IMR-90 (cell line): Measurements from ENCODE around the gene ITGB1. TPM values are rescaled to one million over a fixed set of nuclear protein-coding genes. Genes with fewer than 3 reads are reported as not detected.

ENCODE experiments used
- ATAC-seq: fragments of 200-7000 bp; cut with Tn5 transposase; 2 replicates; pipeline ENCODE4 v1.9.1; 2020; ENCODE audit warnings: low read depth, mild to moderate bottlenecking, moderate library complexity
- BruUV-seq: library from RNA; stranded (reverse); fragments of 400-500 nt; replicated peaks from 2 replicates; lab custom pipeline; 2021; lab: Mats Ljungman, UMichigan
- CTCF ChIA-PET: fragments of 300-600 bp; formaldehyde crosslinking; extraction: SDS; loops from one replicate; lab custom pipeline; 2021; ENCODE audit warnings: antibody characterized with exemption; lab: Yijun Ruan, JAX
- POLR2A ChIA-PET: fragments of 300-600 bp; sonication (Branson Sonifier 250); formaldehyde crosslinking; loops from one replicate; lab custom pipeline; 2022; ENCODE audit warnings: antibody characterized with exemption; ENCODE audit not compliant: unreplicated experiment; lab: Charles Lee
- DNase-seq: peaks from one replicate; pipeline ENCODE4 v3.0.0; 2013
- H2AFZ ChIP-seq: replicated peaks from 2 replicates; pipeline ENCODE3; 2013; ENCODE audit warnings: low read length, mild to moderate bottlenecking; ENCODE audit not compliant: poor library complexity
- H2AK5ac ChIP-seq: 2 replicates; pipeline ENCODE4 v1.6.1; 2013; ENCODE audit warnings: low read depth, low read length, inconsistent platforms
- H2AK9ac ChIP-seq: replicated peaks from 2 replicates; pipeline ENCODE3; 2013; ENCODE audit warnings: mild to moderate bottlenecking, low read depth, low read length, moderate library complexity; ENCODE audit not compliant: poor library complexity
- H2BK120ac ChIP-seq: 2 replicates; pipeline ENCODE4 v1.6.1; 2013; ENCODE audit warnings: low read depth, low read length, inconsistent platforms
- H2BK15ac ChIP-seq: 3 replicates; pipeline ENCODE4 v1.6.1; 2013; ENCODE audit warnings: low read depth, low read length, inconsistent platforms
- H2BK20ac ChIP-seq: 2 replicates; pipeline ENCODE4 v1.6.1; 2013; ENCODE audit warnings: low read depth, mild to moderate bottlenecking, inconsistent platforms, low read length, moderate library complexity
- H2BK5ac ChIP-seq: 2 replicates; pipeline ENCODE4 v1.6.1; 2013; ENCODE audit warnings: mild to moderate bottlenecking, low read depth, low read length, inconsistent platforms; ENCODE audit not compliant: poor library complexity, severe bottlenecking
- H3K14ac ChIP-seq: replicated peaks from 2 replicates; pipeline ENCODE4 v1.6.1; 2013; ENCODE audit warnings: low read depth, low read length, inconsistent platforms
- H3K18ac ChIP-seq: 2 replicates; pipeline ENCODE4 v1.6.1; 2013; ENCODE audit warnings: low read depth, low read length, control low read depth
- H3K23ac ChIP-seq: 2 replicates; pipeline ENCODE4 v1.6.1; 2013; ENCODE audit warnings: low read depth, low read length, inconsistent platforms
- H3K27ac ChIP-seq: 2 replicates; pipeline ENCODE4 v1.5.1; 2013; ENCODE audit warnings: mild to moderate bottlenecking, control low read depth, low read length; ENCODE audit not compliant: insufficient read depth
- H3K27me3 ChIP-seq: 2 replicates; pipeline ENCODE4 v1.6.1; 2013; ENCODE audit warnings: low read length; ENCODE audit not compliant: control insufficient read depth, insufficient read depth
- H3K36me3 ChIP-seq: 2 replicates; pipeline ENCODE4 v1.6.1; 2013; ENCODE audit warnings: low read length, mixed read lengths; ENCODE audit not compliant: control insufficient read depth, insufficient read depth
- H3K4ac ChIP-seq: 2 replicates; pipeline ENCODE4 v1.6.1; 2013; ENCODE audit warnings: low read depth, low read length, inconsistent platforms
- H3K4me1 ChIP-seq: 2 replicates; pipeline ENCODE4 v1.6.1; 2013; ENCODE audit warnings: low read length, mixed read lengths; ENCODE audit not compliant: control insufficient read depth, insufficient read depth
- H3K4me2 ChIP-seq: 2 replicates; pipeline ENCODE4 v1.6.1; 2013; ENCODE audit warnings: low read depth, mild to moderate bottlenecking, control low read depth, low read length, moderate library complexity
- H3K4me3 ChIP-seq: 2 replicates; pipeline ENCODE4 v1.5.1; 2013; ENCODE audit warnings: low read depth, mild to moderate bottlenecking, control low read depth, low read length, moderate library complexity; ENCODE audit not compliant: insufficient read depth
- H3K56ac ChIP-seq: 2 replicates; pipeline ENCODE4 v1.6.1; 2013; ENCODE audit warnings: low read length, inconsistent platforms; ENCODE audit not compliant: insufficient read depth; ENCODE audit errors: extremely low read depth
- H3K79me1 ChIP-seq, 2 experiments: 2 replicates each; pipeline ENCODE4 v1.6.1; 2013; ENCODE audit warnings: low read length in 2 of 2, inconsistent platforms in 1 of 2, low read depth in 1 of 2
- H3K9ac ChIP-seq: 2 replicates; pipeline ENCODE4 v1.6.1; 2013; ENCODE audit warnings: low read depth, low read length, control low read depth
- H3K9me1 ChIP-seq: 2 replicates; pipeline ENCODE4 v1.6.1; 2013; ENCODE audit warnings: low read length, inconsistent platforms; ENCODE audit not compliant: insufficient read depth
- H3K9me3 ChIP-seq: 2 replicates; pipeline ENCODE4 v1.6.1; 2013; ENCODE audit warnings: low read length; ENCODE audit not compliant: control insufficient read depth, insufficient read depth
- H4K20me1 ChIP-seq: 2 replicates; pipeline ENCODE4 v1.6.1; 2013; ENCODE audit warnings: low read length, inconsistent platforms; ENCODE audit not compliant: insufficient read depth
- H4K5ac ChIP-seq: 2 replicates; pipeline ENCODE4 v1.6.1; 2013; ENCODE audit warnings: mild to moderate bottlenecking, low read depth, low read length, control low read depth
- H4K8ac ChIP-seq, 2 experiments: 2 replicates each; pipeline ENCODE4 v1.6.1; 2013; ENCODE audit warnings: low read depth in 2 of 2, low read length in 2 of 2, control low read depth in 1 of 2, inconsistent platforms in 1 of 2
- H4K91ac ChIP-seq: 2 replicates; pipeline ENCODE4 v1.6.1; 2013; ENCODE audit warnings: low read depth, low read length, inconsistent platforms; ENCODE audit not compliant: insufficient read depth
- BHLHE40 ChIP-seq: fragments of 150-350 bp; IDR thresholded peaks from 2 replicates; pipeline ENCODE4 v1.6.1; 2016; ENCODE audit warnings: mild to moderate bottlenecking, low read depth, low read length
- CHD1 ChIP-seq: IDR thresholded peaks from 2 replicates; pipeline ENCODE4 v1.6.1; 2012; ENCODE audit warnings: low read depth, low read length, improper control_type of control experiment
- FOS ChIP-seq: fragments of 150-350 bp; IDR thresholded peaks from 2 replicates; pipeline ENCODE4 v1.6.1; 2016; ENCODE audit warnings: low read depth, low read length
- MAFK ChIP-seq: IDR thresholded peaks from 2 replicates; pipeline ENCODE4 v1.6.1; 2012; ENCODE audit warnings: low read depth, low read length, improper control_type of control experiment
- MAZ ChIP-seq: IDR thresholded peaks from 2 replicates; pipeline ENCODE4 v1.6.1; 2012; ENCODE audit warnings: low read depth, mild to moderate bottlenecking, low read length, improper control_type of control experiment, moderate library complexity, borderline replicate concordance
- MXI1 ChIP-seq: IDR thresholded peaks from 2 replicates; pipeline ENCODE4 v1.6.1; 2012; ENCODE audit warnings: low read depth, mild to moderate bottlenecking, low read length, moderate library complexity, borderline replicate concordance
- NFE2L2 ChIP-seq: fragments of 150-350 bp; IDR thresholded peaks from 2 replicates; pipeline ENCODE4 v1.6.1; 2016; ENCODE audit warnings: low read depth, mild to moderate bottlenecking, low read length
- POLR2A ChIP-seq: IDR thresholded peaks from 2 replicates; pipeline ENCODE4 v1.6.1; 2012; ENCODE audit warnings: mild to moderate bottlenecking, low read depth, low read length
- RAD21 ChIP-seq: IDR thresholded peaks from 2 replicates; pipeline ENCODE4 v1.6.1; 2012; ENCODE audit warnings: low read length, improper control_type of control experiment
- RCOR1 ChIP-seq: IDR thresholded peaks from 2 replicates; pipeline ENCODE4 v1.6.1; 2012; ENCODE audit warnings: mild to moderate bottlenecking, low read length, improper control_type of control experiment; ENCODE audit not compliant: insufficient replicate concordance
- RFX5 ChIP-seq: IDR thresholded peaks from 2 replicates; pipeline ENCODE4 v1.8.0; 2012; ENCODE audit warnings: low read depth, mild to moderate bottlenecking, low read length, moderate library complexity
- SMC3 ChIP-seq: fragments of 150-350 bp; IDR thresholded peaks from 2 replicates; pipeline ENCODE4 v1.6.1; 2016; ENCODE audit warnings: low read depth, mild to moderate bottlenecking, antibody characterized with exemption, low read length, moderate library complexity
- WGBS, 2 experiments: methylation state at CpG; one replicate each; pipeline versions ENCODE4 v1.1.5 to v1.1.7; 2013; ENCODE audit warnings: missing lambda C conversion rate in 2 of 2; ENCODE audit not compliant: insufficient read length in 1 of 2; ENCODE audit errors: extremely low coverage in 2 of 2; 5-methylcytosine and 5-hydroxymethylcytosine counted together
- dilution Hi-C: fragments of 300-500 bp; cut with HindIII; formaldehyde crosslinking; loops from one replicate; pipeline ENCODE4 v1.14.3; 2018; ENCODE audit warnings: low sequenced_read_pairs; ENCODE audit not compliant: unreplicated experiment
- in situ Hi-C: fragments of 300-500 bp; cut with MboI; formaldehyde crosslinking; loops from 3 replicates; pipeline ENCODE4 v1.14.3; 2019; ENCODE audit warnings: low sequenced_read_pairs, inconsistent platforms, mixed read lengths
- intact Hi-C: fragments of 100-400 bp; cut with micrococcal nuclease; formaldehyde crosslinking; loops from 2 replicates; pipeline ENCODE4 v1.10.0; 2022
- polyA plus RNA-seq, 3 experiments: library from polyadenylated mRNA; depleted of rRNA; stranded (reverse); fragments of >200 nt; gene quantifications; 2 replicates each; pipeline ENCODE4 v1.2.3, GENCODE V29; 2012; ENCODE audit warnings: low replicate concordance in 1 of 3
- total RNA-seq: library from RNA; depleted of rRNA; stranded (reverse); fragments of >200 nt; gene quantifications from 2 replicates; pipeline ENCODE4 v1.2.3, GENCODE V29; 2012
- TF ChIP-seq, protein P1 (sequence below): fragments of 150-350 bp; IDR thresholded peaks from 2 replicates; pipeline ENCODE4 v1.6.1; 2017; ENCODE audit warnings: mild to moderate bottlenecking, antibody characterized with exemption, low read length, low read depth

Gene ITGB1
- total and polyA plus RNA-seq, 2 of the 4 experiments (the other 2 are of a cell fraction) = 1,331 to 2,066 TPM

DNA sequence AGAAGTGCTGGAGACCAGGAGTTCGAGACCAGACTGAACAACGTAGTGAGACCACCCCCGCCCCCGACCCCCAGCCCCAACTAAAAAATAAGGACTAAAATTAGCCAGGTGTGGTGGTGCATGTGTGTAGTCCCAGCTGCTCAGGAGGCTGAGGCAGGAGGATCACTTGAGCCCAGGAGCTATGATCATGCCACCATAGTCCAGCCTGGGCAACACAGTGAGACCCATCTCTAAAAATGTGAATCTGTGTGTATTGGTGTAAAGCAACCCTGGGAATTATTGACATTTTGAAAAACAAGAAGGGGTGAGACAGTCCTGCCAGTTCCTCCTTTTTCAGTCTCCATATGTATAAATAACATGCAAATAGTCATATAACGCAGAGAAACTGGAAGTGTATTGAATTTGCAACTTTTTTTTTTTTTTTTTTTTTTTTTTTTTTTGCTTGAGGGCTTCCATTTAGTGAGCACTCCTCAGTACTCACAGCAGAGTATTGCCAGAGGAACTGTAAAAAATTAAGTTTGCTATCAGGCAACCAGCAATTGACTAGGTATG lies 3.4 kb upstream of the ITGB1 start (continued):
- TF ChIP-seq MAFK = no peak
- TF ChIP-seq SMC3 = no peak
- TF ChIP-seq MAZ = no peak
- no peak for TF ChIP-seq MXI1
- TF ChIP-seq RCOR1 = no peak

GRCh38 chr10:32960022-32960421 lies 2.0 kb upstream of the ITGB1 start:
- peak overlapping the region; percentile 99 to 100 for H4K8ac ChIP-seq
- H3K4me3 ChIP-seq = peak overlapping the region; percentile 81; the same call in 1 of the 2 replicates
- ChIA-PET CTCF (no interaction called here), POLR2A (interaction anchor here (1.1 kb wide), 1 partner anchor 24 kb away, joined by 3 read pairs; no protein-coding TSS in a partner anchor)
- H2BK5ac ChIP-seq = peak overlapping the region; percentile 95
- H3K4me2 ChIP-seq = peak overlapping the region; percentile 95
- H2AFZ ChIP-seq = no peak overlapping the region
- in situ Hi-C loops (no loop called here), intact Hi-C loops (no loop called here), dilution Hi-C loops (no loop called here)
- peak overlapping the region; percentile 85 for H2AK9ac ChIP-seq
- H3K9ac ChIP-seq = peak overlapping the region; percentile 100
- peaks cover 26% of the 10 kb centered on the region for H4K20me1 ChIP-seq
- peak overlapping the region; percentile 100 for H3K23ac ChIP-seq
- peak overlapping the region; percentile 87; the same call in 1 of the 2 replicates for H3K18ac ChIP-seq
- DNase-seq (no peak), ATAC-seq (no peak)
- H3K79me1 ChIP-seq = peaks cover 7 to 30% of the 10 kb centered on the region in 2 experiments; a peak in 2 of 4 replicates
- peak overlapping the region; percentile 100 for H3K4ac ChIP-seq
- H2AK5ac ChIP-seq = peak overlapping the region; percentile 100
- H4K91ac ChIP-seq = peak overlapping the region; percentile 100; the same call in 1 of the 2 replicates
- no TSS peak for BruUV-seq
- H2BK120ac ChIP-seq = peak overlapping the region; percentile 99
- H3K56ac ChIP-seq = peak overlapping the region; percentile 100
- peaks cover 4% of the 10 kb centered on the region for H3K9me1 ChIP-seq
- H3K4me1 ChIP-seq = peaks cover 10% of the 10 kb centered on the region
- WGBS, 2 experiments = 20% methylated on average over 1 of the region's 4 CpGs; no CpG with 5 or more reads in 1 of the 2 experiments
- H4K5ac ChIP-seq = peak overlapping the region; percentile 83; the same call in 1 of the 2 replicates
- TF ChIP-seq CHD1 (0 out of 2 replicates have a peak, but pooled peaks have one; percentile 40), SMC3 (no peak), MAFK (no peak), FOS (no peak), RAD21 (no peak), RFX5 (no peak), BHLHE40 (no peak), POLR2A (peak; percentile 54; the same call in 1 of the 2 replicates), MXI1 (no peak), NFE2L2 (no peak)
- TF ChIP-seq, protein P1, sequence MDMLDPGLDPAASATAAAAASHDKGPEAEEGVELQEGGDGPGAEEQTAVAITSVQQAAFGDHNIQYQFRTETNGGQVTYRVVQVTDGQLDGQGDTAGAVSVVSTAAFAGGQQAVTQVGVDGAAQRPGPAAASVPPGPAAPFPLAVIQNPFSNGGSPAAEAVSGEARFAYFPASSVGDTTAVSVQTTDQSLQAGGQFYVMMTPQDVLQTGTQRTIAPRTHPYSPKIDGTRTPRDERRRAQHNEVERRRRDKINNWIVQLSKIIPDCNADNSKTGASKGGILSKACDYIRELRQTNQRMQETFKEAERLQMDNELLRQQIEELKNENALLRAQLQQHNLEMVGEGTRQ = no peak
- no peaks in the 10 kb centered on the region for H3K27me3 ChIP-seq
- H3K9me3 ChIP-seq = no peaks in the 10 kb centered on the region
- H2BK20ac ChIP-seq = peak overlapping the region; percentile 97
- H3K27ac ChIP-seq = peak overlapping the region; percentile 92
- peak overlapping the region; percentile 100 for H3K14ac ChIP-seq
- peaks cover 2% of the 10 kb centered on the region; the same call in 1 of the 2 replicates for H3K36me3 ChIP-seq
- peak overlapping the region; percentile 99 for H2BK15ac ChIP-seq
